Right renal cortex interstitium (tissue), 3 donors: ENCODE measurements around the gene TGM2. TPM values are rescaled to one million over a fixed set of nuclear protein-coding genes. Genes with fewer than 3 reads are reported as not detected.

Experiments used
- DNase-seq, 3 donors: peaks; one replicate each; pipeline ENCODE4 v3.0.0-alpha.2; 2013; ENCODE audit warnings: low read depth in 3 of 3, low spot score in 2 of 3
- polyA plus RNA-seq, 3 donors: library from polyadenylated mRNA; unstranded; fragments of 120-200 nt; gene quantifications; one replicate each; pipeline ENCODE4 v1.2.1, GENCODE V29; 2013; ENCODE audit not compliant: insufficient read length in 3 of 3

TGM2 gene
- polyA plus RNA-seq = 10 to 100 TPM; 30.0 to 31.7 (median 31.5) TPM

DNA sequence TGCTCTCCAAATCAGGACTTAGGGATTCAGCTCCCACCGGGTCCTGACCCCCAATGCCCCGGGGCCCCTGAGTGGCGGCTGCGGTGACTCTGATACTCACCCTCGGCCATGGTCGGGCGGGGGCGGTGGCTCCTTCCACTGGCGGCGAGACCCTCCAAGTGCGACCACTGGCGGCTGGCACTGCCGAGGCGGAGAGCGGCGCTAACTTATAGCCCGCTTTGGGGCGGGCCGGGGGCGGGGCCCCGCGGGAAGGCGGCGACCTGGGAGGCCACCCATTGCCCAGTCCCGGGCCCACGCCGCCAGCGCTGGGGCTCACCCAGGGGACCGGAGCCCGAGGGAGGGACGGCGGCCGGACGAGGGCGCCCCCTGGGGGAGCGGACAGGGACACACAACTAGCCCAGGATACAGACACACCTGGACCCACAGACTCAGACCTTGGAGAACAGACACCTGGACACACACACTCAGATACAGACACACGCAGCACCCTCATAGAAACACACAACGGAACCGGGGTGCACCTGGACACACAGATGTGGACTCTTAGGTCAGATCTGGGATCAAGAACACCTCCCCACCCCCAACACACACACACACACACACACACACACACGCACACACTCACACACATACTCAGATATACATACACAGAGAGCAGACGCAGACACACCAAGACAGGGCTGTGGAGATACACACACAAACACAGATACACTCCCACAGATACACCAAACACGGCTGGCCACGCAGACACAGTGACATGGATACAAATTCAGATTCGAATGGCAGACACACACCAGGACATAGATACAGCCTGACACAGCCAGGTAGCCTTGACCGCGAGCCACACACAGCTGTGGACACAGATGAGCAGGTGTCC lies at the start of gene TGM2:
Gene TGM2 (minus strand): TSS at position 182 of the 877 bp plus-strand sequence. CDS start 72 bp downstream, at position 110.
- no peak for DNase-seq

- no peak for DNase-seq
Measured at GRCh38 chr20:38214256-38215193, 49.5 kb upstream of the TGM2 start.

DNA sequence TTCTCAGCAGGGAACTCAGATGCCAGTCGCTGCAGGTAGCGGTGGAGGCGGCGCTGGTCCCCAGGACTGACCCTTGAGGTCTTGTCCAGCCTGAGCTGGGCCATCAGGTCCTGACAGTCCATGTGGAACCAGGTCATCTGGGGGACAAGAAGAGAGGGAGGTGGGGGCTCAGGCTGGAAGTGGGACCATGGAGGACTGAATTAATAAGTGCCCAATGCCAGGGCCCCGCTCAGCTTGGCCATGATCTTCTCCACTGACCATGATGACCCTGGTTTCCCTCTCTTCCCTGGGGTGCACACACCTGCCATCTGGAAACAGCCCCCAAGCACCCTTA lies 48.5 kb upstream of the TGM2 start:
- DNase-seq = no peak

DNA sequence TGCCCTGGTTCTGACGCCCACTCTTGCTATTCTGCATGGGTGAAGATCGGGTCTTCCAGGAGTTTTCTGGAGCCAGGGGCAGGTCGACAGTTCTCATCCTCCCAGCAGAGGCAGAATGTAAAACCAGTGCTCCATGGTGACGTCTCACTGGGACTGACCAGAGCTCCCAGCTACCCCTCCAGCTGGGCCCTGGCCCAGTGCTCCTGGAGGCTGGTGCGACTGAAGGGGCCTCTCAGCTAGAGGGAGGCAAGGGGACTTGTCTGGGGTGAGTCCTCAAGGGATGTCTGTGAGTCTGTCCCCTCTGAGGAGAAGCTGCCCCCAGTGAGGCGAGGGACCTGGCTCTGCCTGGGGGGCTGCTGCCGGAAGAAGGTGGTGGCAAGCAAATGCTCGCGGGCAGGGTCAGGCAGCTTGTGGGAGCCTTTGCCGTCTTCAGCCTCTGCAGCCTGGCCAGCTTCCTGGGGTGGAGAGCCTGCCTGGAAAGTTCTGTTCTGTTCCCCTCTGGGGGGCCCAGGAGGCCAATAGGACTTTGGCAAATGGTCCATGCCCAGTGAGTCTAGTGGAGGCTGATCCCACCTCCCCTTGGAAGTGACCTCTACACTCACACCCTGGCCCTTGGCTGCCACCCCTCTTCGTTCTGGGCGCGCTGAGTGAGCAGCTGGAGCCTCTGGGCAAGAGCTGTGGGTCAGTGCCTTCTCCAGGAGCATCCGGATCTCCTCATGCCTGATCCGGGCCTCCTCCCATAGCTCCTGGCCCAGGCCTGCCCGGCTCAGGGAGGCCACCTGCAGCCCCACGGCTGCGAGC lies 47.9 kb upstream of the TGM2 start:
- no peak for DNase-seq

- no peak for DNase-seq
Measured at GRCh38 chr20:38211200-38212097, 46.4 kb upstream of the TGM2 start.

DNA sequence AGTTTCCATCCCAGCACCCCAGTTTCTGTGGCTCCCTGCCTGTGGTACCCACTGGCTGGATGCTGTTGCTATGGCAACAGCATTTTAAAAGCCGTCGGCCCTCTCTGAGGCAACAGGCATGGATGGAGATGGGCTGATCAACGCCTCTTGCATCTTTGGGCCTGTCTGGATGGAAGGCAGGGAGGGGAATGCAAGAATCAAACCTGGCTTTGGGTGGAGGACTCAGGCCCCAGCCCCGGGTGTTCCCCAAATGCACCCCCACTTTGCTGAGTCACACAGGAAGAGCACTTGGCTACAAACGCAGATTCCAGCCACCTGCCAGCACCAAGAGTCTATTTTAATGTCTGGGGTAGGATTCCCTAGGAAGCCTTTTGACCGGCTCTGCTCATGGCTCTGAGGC lies 45.7 kb upstream of the TGM2 start:
- DNase-seq = no peak

- no peak for DNase-seq
Measured at GRCh38 chr20:38209736-38210405, 44.8 kb upstream of the TGM2 start.

- no peak for DNase-seq
Measured at GRCh38 chr20:38209054-38209675, 44.1 kb upstream of the TGM2 start.

GRCh38 chr20:38208523-38208922 lies 43.5 kb upstream of the TGM2 start:
- no peak for DNase-seq

DNA sequence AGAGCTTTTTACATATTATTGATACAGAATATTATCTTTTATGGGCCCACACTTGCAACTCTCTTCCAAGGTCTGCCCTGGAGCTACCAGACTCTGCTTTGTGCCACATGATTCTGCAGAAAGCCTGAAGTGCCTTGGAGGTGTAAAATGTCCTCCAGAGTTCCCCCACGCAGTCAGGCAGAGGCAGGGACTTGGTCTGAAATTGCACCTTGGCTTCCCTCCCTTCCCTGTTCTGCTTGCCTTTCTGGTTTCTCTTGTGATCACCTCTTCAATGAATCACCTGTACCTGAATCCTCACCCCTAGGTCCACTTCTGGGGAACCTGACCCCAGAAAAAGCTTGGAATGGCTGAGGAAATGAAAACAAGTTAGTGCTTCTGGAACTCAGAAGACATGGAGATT lies 43.0 kb upstream of the TGM2 start:
- no peak for DNase-seq

DNA sequence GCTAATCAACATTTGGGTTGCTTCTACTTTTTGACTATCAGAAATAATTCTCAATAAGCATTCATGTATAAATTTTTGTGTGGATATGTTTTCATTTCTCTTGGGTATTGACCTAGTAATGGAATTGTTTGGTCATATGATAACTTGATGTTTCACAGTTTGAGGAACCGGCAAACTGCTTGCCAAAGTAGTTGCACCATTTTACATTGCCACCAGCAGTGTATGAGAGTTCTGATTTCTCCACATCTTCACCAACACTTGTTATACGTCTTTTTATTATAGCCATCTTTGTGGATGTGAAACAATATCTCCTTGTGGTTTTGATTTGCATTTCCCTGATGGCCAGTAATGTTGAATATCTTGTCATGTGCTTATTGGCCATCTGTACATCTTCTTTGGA lies 42.6 kb upstream of the TGM2 start:
- DNase-seq = no peak

- no peak for DNase-seq
Measured at GRCh38 chr20:38205001-38205400, 39.9 kb upstream of the TGM2 start.

- DNase-seq = no peak
Measured at GRCh38 chr20:38203981-38204357, 38.9 kb upstream of the TGM2 start.

GRCh38 chr20:38203337-38203980 lies 38.4 kb upstream of the TGM2 start:
- no peak for DNase-seq

DNA sequence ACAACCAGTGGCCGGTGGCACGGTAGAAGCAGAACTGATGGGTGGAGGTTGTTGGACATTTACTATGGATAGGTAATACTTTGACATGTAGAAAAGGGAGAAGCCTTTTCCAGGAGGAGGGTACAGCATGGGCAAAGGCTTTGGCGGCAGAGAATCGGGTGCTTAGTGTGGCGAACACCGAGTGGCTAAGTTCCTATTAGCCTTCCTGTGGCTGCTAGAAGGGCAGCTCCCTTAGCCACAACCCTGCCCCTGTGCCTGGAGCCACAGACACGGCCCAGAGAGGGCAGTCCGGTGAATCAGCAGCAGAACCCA lies 37.9 kb upstream of the TGM2 start:
- no peak for DNase-seq

GRCh38 chr20:38202153-38202981 lies 37.3 kb upstream of the TGM2 start:
- DNase-seq = no peak

DNA sequence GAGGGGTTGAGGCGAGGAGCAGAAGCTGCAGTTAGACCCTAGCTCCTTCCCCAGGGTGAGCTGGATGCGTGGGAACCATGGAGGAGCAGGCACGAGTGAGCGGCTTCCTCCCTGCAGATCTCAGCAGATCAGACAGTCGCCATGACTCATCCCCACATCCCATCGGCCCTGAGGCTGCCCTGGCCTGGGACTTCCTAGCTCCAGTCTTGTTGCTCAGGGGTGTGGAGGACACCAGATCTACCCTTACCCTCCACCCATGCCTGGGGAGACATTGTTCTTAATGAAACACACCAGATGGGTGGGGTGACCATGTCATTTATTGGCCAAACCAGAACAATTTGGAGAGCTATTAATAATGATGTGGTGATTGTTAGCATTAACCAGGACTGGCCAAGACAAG lies 36.3 kb upstream of the TGM2 start:
- no peak for DNase-seq

DNA sequence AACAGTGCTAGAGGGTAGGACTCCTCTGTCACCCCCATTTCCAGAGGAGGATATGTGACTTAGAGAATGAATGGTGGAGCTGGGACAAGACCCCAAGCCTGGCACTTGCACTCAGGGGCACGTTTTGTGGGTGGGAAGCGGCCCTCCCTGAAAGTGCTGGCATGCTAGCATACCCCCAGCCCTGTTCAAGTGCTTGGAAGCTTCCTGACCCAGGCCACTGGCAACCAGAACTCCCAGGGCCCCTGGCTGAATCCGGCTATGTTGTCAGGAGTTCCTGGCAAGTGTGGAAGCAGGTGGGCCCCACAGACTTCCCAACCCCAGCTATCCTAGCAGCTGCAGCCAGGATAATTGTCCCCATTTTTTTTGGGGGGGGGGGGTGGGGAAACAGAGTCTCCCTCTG lies 35.6 kb upstream of the TGM2 start:
- no peak for DNase-seq
